Forelimb muscle (tissue), 1 donor: ENCODE results near the gene RAB36. TPM values are rescaled to one million over a fixed set of nuclear protein-coding genes. Genes with fewer than 3 reads are reported as not detected.

ENCODE experiments used
- DNase-seq: peaks from one replicate; pipeline ENCODE4 v3.0.0-alpha.2; 2013; ENCODE audit warnings: low read depth
- polyA plus RNA-seq: library from polyadenylated mRNA; unstranded; fragments of 120-200 nt; gene quantifications from one replicate; pipeline ENCODE4 v1.2.1, GENCODE V29; 2013; ENCODE audit not compliant: insufficient read length

RAB36 gene
- polyA plus RNA-seq, 1 donor, result 0.80 TPM

DNA sequence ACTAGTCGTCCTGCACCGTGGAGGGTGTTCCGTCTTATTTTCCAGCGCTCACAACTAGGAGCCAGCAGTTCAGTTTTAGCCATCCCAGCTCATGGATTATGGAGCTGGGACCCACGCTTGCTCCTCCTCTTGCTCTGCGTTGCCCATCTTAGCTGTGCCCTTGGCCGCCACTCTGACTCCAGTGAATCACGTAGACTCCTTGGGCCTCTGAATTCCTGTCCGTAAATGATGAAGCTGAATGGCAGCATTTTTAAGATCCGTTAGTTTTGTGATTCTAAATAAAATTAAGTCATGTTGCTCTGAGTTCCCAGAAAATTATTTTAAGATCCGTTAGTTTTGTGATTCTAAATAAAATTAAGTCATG, 58.8 kb downstream of the RAB36 start:
- no peak for DNase-seq

- no peak for DNase-seq
Observed at GRCh38 chr22:23204541-23205157, 59.4 kb downstream of the RAB36 start.

DNA sequence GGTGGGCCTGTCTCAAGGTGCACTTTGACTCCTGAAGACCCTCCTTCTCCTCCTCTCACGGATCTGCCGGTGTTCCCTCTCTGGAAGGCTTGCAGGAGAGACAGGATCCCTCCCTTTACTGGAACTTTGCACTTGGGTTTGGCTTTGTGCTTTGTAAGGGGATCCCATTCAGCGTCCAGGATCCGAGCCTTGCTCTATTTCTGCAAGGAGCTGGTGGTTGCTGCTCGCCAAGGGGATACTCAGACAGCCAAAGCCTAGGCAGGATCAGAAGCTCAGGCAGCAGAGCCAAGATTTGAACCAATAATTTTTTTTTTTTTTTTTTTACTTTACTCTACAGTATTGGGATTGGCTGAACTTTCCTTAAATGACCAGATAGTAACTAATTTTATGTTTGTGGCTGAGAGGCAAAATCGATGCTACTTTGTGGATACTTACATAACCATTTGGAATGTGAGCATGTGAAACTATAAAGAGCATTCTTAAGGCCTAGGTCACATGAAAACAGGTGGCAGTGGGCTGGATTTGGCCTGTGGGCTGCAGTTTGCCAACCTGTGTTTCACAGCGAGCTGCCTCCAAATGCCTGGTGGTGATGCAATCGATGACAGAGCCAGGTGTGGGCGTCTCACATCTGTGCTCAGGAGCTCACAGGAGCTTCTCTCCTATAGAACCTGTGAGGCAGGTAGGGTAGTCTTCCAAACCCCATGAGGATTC, 60.2 kb downstream of the RAB36 start:
- DNase-seq, result no peak

DNA sequence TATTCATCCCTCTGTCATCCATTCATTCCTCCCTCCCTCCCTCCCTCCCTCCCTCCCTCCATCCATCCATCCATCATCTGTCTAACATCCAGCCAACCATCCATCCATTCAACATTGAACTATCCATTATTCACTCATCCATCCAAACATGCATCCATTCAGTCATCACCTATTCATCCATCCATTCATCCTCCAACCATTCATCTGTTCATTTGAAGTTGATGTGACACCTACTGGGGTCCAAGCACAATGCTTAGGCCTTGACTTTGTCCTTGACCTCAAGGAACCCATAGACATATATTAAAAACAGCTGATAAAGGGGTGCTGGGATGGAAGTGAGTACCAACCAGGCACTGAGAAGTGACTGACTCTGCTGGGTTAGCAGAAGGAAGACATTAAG, 61.6 kb downstream of the RAB36 start:
- no peak for DNase-seq

DNA sequence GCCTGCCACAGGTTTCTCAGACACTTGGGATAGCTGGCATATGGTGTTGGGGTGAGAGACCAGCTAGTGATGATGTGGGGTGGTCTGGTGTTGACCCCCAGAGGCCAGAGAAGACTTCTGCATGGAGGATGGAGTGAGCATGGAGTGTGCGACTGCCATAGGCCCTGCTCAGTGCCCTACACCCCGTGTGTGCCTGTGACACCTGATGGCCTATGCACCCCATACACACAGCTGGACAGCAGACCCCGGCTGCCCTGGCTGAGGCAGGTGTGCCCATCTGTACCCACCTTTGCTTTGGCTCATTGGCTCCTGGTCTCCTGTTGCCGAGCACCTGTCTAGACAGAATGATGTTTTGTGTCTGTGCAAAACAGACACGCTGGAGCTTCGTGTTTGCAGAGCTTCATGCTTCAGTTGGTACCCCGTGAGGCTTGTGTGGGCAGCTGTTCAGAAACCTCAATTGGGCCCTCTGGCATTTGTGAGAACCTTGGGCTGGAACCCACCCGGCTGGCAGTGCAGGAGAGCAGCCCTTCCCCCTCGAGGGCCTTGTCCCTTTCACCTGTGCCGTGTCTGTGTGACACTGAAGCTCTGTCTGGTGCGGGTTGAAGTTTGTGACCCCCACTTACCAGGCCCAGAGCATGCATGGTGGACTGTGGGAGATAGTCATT, 62.6 kb downstream of the RAB36 start:
- no peak for DNase-seq

- no peak for DNase-seq
Observed at GRCh38 chr22:23210428-23211170, 65.3 kb downstream of the RAB36 start.

- DNase-seq, result no peak
Observed at GRCh38 chr22:23211622-23212021, 66.3 kb downstream of the RAB36 start.

DNA sequence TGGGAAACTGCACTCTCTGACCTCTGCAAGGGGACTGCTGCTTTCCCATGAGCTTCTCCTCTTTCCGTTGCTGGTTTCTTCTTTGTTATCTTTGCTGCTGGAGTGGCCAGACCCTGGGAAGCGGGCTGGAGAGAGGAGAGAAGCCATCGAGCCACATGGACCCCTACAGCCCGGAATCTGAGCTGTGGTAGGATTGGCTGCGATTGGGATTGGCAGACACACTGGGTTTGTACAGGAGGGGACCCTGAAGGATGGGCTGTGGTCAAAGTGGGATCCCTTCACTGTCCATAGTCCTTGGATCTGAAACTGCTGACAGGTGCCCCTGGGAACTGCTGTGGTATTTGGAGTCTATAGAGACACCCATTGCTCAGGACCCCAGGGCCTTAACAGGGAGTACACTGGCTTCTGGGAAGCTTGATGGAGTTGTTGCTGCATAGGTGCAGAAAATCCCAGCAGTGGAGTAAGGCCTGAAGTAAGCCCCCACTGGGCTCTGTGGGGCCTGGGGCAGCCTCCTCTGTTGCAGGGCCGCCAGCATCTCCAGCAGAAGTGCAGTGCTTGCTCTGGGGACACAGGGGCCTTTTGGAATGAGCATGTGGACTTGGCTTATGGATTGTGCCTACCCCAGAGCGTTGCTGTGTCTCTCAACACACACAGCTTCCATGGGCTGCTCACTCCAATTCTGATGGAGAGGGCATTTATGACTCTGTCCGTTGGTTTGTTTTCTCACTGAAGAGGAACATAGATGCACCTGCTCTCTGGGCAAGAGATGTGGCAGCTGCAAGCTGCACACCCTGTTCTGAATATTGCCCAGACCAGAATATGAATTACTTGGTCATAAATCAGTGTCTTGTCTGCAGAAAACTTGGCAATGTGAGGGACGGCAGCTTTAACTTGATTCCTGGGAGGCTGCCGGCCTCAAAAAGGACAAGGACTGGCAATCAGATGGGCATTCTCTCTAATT, 67.1 kb downstream of the RAB36 start:
- DNase-seq, result no peak

DNA sequence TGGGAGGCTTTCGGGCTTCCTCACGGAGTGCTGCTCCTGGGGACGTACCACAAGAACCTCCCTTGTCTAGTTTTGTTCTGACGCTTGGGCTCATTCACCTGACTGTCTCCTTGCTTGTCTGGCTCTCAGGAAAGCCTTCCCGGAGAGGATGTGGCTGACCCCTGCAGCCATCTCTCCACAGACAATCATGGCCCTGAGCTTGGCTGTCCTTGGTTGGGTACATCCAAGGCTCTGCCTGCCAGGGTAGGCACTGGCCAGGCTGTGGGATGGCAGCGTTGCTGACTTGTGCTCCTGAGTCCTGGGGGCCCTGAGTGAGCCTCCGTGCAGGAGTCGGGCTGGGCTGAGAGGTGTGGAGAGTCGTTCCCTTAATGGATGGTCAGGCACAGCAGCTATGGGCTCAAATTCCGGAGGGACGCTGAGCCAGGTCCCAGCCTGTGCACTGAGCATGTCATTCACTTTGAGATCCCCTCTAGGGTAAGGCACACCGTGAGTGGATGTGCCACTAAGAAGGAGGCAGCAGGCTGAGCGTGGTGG, 67.8 kb downstream of the RAB36 start:
- DNase-seq, result no peak

- no peak for DNase-seq
Observed at GRCh38 chr22:23213581-23214334, 68.5 kb downstream of the RAB36 start.

Other genes with a start within 250 kb of the RAB36 start
- gene GNAZ, start 75.0 kb upstream of the RAB36 start, polyA plus RNA-seq, result 2.7 TPM
- 0.32 TPM for gene RSPH14, start 3.5 kb upstream of the RAB36 start, polyA plus RNA-seq
- gene BCR, start 35.0 kb downstream of the RAB36 start, polyA plus RNA-seq, result 13.9 TPM